GM18519 (cell line): ENCODE results near the gene B4GALNT4.
"Not testable (repeated sequence)": the region's sequence is repeated elsewhere in the genome, so short reads cannot be mapped to it uniquely, and the experiment has no call there.

Experiments
- ATAC-seq: cut with Tn5 transposase; IDR thresholded peaks from one replicate; pipeline ENCODE4 v1.9.1; 2021; ENCODE audit warnings: mild to moderate bottlenecking, moderate library complexity; ENCODE audit not compliant: unreplicated experiment, low FRiP score

Gene B4GALNT4

DNA sequence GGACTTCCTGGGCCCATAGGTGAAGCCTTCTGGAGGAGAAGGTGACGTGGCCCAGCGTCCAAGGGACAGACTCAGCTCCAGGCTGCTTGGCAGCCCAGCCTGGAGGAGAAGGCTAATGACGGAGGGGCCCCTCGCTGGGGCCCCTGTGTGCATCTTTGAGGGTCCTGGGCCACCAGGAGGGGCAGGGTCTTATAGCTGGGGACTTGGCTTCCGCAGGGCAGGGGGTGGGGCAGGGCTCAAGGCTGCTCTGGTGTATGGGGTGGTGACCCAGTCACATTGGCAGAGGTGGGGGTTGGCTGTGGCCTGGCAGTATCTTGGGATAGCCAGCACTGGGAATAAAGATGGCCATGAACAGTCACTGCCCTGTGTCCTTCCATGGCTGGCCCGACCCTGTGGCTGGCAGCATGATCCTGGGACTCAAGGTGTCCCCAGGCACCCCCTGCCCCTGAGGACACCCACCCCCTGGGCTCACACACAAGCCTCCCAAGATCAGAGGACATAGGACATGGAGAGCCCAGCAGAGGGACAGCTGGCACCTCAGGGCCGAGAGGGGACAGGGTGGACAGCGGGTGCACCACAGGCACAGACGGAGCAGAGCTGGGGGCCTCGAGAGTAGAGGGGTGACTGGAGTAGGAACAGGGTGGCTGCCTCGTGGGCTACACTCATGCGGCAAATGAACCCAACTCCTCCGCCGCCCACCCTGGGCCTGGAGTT lies 35.4 kb downstream of the B4GALNT4 start:
- ATAC-seq, result no peak

DNA sequence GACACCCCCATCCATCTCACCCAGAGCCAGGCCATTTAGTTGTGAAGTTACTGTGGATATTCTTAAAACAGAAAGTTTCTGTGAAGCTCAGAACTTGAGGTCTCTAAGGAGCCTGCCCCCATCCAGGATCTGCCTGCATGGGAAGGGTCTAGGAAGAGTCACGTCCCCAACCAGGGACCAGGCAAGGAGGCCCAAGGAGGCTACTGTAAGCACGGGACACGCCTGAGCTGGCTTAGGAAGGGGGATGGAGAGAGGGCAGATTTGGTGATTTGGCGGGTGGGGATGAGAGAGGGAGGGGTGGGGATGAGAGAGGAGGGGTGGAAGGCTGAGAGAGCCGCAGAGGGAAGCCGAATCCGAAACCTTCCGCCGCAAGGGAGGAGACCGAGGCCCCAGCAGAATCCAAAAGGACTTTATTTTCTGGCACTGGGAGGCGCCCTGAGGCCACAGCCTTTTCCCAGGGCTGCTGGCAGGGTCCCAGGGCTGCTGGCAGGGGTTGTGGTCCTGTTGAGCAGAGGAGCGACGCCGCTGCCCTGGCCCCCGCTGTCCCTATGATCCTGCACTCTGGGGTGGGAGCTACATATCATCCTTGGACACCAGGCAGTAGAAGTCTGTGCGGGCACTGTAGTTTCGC lies 36.1 kb downstream of the B4GALNT4 start:
- ATAC-seq, result no peak

DNA sequence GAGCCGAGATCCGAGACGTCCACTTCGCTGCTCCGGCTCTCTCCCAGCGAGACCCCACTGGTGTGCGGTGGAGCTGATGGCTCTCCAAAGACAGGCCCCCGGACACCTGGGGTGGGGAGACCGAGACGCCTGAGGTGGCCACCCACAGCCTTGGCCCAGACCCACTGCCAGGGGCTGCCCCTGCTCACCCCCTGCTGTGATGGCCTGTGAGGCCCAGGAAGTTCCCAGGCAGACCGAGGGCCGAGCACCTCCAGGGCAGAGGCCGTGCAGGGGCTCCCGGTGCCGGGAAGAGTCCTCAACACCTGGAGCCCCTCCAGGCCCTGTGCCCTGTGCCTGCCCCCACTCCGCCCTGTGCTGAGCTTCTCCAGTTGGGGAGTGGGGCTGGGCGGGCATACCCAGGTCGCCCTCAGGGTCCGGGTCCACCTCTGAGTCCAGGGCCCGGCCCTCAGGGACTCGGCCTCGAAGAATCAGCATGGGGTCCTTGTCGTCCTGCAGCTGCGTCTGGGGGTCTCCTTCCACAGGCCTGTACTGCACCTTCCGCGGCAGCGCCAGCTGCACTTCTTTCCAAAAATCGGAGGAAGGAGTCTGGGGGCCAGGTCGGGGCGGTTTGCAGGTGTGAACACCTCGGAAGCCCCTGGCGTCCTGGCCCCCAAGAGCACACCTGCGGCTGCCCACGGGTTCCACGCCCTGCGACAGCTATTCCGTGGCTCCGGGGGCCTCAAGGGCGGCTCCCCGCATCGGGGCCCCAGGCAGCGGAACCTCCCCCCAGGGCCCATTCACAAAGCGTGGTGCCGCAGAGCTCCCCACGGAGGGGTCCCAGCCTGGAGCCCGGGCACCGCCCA lies 36.9 kb downstream of the B4GALNT4 start:
- no peak for ATAC-seq

DNA sequence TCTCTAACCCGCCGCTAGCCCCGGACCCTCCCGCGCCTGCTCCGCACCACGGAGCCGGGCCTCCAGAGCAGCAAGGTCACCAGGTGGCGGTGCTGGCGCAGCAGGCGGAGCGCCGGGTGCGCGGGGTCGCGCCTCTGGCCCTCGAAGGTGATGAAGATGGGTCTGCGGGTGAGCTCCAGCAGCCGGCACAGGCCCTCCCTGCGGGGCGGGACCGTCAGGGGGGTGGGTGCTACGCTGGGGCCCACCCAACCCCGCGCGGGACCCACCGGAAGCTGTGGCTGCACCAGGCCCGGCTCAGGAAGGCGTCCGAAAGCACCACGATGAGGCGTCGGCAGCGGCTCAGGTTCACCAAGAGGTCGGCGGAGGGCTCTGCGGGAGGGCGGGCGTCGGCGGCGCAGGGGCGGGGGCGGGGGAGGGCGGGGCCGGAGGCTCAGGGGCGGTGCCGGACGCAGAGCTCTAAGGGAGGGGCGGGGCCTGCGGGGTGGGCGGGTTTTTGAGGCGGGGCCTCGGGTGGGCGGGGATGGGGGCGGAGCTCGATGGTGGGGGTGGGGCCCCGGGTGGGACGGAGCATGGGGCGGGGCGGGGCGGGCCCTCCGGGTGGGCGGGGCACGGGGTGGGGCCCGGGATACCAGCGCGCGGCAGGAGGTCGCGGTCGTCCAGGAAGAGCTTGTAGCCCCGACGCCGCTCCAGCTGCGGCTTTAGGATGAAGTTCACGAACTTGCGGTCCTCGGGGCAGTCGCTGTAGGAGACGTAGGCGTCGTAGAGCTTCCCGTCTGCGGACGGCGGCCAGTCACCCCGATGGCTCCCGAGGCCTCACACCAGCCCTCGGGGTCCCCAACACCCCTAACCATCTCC lies 37.7 kb downstream of the B4GALNT4 start:
- peak; percentile 44 for ATAC-seq

DNA sequence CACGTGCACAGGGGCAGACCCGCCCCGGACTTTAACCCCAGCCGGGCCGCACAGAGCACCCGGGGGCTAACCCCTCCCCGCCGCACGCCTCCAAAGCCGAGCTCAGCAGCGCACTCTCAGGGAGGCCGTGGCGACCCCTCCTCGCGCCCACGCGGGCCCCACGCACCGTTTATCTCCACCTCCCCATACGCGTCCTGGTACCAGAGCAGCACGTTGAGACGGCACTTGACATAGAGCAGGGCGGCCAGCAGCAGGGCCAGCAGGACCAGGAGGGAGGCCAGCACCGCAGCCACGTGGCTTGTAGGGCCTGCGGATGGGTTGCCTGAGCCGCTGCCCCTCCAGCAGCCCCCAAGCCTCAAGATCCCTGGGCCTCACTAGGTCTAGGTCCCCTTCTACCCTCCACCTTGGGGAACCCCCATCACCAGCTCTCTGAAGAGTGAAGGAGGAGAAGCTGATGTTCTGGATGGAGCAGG lies 38.4 kb downstream of the B4GALNT4 start:
- ATAC-seq, result no peak

DNA sequence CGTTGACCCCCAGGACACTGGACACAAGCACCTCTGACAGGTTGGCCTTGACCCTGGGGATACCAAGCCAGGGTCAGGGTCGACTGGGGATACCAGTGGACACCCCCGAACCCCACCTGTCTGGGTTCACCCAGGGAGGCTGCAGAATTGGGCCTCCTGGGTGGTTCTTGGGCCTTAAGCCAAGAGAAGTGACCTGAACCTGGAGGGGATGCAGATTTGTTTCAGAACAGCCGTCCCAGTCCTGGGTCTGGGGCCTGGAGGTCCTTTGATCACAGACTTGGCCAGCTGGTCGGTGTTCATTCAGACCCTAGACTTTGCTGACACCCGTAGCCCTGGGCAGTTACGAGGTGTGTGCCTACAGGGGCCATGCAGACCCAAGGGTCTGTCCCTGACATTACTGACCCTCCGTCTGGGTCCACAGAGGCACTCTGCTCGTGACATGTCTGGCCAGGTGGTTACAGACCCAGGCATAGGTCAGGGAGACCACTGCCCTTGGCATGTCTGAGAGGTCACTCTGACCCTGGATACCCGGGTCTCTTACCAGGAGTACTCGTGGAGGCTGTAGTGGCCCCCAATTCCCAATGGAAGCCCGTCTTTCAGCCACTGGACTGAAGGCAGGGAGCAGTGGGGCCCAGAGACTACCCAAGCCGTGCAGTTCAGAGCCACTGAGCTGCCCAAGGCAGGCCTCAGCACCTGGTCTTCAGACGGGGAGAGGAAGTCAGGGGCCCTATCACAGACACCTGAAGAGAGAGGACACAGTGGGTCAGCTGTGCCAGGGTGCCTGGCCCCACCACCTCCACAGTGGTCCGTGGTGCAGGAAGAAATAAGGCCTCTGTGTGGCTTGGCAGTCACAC lies 39.1 kb downstream of the B4GALNT4 start:
- ATAC-seq, result no peak

DNA sequence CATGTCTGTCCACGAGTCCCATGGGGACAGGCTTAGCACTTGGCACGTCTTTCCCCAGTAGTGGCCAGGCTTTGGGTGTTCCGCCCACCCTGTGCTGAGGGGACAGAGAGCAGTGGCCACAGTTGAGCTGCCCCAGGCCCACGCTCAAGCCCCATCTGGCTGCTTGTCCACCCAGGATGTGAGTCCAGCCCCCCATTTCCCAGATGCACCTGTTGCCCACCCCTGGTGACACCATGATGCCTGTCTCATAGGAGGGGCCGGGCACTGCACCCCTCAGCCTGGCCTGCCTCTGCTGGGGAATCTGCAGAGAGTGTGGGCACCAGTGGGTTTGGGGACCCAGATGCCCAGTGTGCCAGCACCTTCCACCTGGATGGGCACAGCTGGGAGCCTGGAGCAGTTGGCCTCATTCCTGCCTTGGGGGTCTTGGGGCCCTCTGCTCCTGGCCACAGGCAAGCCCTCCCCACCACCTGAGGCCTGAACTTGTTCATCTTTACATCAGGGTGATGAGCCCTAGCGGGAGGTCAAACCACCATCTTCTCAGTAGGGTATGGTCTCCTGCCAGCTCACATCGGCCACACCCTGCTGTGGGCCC lies 39.8 kb downstream of the B4GALNT4 start:
- no peak for ATAC-seq

DNA sequence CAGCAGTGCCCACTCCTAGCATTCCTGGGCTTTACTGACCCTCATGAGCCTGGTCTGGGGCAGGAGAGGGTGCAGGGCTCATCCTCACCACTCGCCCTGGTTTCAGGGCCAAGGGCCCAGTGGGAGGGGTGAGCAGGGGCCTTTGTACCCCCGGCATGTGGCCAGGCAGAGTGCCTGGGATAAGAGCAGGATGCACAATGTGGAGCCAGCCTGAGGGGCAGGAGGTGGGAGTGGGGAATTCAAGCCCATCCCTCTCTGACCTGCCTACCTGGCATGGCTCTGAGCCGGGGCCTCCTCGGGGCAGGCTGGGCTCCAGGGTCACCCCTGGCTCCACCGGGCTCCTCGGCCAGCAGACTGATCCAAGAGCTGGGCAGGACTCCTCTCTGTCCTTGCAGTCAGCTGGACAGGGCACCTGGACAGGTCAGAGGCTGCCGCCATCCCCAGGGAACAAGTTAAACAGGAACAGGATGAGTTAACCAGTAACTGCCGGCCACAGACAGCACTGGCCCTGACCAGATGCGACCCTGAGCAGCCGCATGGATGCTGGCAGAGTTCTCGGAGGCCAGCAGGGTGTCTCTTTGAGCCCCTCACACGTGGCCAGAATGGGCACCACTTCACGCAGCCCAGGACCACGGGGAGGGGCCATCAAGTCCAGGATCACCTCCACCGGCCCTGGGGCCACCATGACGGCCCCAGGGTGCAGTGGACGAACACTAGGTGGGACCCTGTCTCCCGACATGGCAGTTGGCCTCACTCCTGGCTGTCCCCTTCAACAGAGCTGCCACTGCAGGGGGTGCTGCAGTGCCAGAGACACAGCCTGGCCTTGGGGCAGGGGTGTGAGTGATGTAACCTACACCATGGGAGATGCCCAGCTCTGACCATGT lies 40.5 kb downstream of the B4GALNT4 start:
- ATAC-seq, result no peak

DNA sequence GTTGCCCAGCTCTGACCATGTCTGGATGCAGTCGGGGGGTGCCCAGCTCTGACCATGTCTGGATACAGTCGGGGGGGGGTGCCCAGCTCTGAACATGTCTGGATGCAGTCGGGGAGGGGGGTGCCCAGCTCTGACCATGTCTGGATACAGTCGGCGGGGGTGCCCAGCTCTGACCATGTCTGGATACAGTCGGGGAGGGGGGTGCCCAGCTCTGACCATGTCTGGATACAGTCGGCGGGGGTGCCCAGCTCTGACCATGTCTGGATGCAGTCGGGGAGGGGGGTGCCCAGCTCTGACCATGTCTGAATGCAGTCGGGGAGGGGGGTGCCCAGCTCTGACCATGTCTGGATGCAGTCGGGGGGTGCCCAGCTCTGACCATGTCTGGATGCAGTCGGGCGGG lies 41.4 kb downstream of the B4GALNT4 start:
- not testable (repeated sequence) for ATAC-seq

DNA sequence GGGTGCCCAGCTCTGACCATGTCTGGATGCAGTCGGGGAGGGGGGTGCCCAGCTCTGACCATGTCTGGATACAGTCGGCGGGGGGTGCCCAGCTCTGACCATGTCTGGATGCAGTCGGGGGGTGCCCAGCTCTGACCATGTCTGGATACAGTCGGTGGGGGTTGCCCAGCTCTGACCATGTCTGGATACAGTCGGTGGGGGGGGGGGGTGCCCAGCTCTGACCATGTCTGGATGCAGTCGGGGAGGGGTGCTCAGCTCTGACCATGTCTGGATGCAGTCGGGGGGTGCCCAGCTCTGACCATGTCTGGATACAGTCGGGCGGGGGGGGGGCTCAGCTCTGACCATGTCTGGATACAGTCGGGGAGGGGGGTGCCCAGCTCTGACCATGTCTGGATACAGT lies 42.2 kb downstream of the B4GALNT4 start:
- not testable (repeated sequence) for ATAC-seq

DNA sequence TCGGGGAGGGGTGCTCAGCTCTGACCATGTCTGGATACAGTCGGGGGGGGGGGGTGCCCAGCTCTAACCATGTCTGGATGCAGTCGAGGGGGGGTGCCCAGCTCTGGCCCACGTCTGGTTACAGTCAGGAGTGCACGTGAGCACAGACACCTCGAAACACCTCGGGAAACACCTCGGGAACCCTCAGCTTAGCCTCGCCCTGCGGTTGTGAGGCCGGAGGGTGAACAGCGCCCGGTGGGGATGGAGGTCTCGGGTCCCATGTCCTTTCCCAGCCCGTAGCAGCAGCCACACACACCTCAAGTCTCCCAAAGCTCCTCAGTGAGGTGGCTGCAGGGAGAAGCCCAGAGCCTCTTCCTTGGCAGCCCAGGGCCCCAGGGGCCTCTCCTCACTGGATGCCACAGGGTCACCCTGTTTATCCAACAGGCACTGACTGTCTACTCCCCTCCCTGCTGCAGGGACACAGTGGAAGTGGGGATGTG lies 43.4 kb downstream of the B4GALNT4 start:
- ATAC-seq, result no peak

DNA sequence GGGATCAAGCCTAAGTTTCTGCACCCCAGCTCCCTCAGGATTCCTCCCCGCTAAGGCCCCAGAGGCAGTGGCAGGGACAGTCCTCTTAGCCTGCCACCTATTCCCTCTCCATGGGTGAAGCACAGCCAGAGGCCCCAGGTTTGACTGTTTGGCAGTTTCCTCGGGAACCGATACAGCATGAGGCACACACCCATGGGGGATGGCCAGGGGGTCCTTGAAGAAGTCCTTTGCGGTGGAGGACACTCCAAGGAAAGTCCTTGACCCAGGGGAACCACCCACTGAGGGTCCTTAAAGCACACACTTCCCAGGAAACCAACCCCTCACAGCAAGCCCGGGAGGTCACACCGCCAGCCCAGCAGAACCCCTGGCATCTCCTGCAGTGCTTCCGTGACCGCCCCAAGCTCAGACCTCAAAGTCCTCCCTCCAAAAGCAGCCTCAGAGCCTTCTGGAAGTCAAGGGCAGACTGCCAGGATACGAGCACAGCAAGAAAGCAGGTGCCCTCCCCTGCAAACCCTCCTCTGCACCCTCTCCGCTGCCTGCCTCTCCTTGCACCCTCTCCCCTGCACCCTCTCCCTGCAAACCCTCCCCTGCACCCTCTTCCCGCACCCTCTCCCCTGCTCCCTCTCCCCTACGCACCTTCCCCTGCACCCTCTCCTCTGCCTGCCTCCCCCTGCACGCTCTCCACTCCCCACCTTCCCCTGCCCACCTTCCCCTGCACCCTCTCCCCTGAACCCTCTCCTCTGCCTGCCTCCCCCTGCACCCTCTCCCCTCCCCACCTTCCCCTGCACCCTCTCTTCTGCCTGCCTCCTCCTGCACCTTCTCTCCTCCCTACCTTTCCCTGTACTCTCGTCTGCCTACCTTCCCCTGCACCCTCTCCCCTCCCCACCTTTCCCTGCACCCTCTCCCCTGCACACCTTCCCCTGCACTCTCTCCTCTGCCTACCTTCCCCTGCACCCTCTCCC lies 44.1 kb downstream of the B4GALNT4 start:
- ATAC-seq, result no peak

DNA sequence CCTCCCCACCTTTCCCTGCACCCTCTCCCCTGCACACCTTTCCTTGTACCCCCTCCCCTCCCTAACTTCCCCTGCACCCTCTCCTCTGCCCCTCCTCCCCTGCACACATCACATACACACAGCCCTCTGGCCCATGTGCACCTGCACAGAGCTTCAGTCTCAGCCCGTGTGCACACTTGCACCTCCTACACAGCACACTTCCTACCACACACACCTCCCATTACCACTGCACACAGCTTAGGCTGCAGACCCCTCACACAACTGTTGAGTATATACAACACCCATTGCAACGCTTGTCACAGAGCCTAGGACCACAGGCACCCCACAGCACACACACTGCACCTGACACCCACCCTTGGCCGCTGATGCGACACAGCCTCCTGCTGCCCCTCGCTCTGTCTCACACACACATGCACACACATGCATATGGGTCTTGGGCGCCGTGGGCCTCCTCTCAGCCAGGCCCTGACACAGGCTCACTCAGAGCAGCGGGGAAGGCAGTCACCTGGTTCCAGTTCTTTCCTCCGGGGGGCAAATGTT lies 45.1 kb downstream of the B4GALNT4 start:
- no peak for ATAC-seq

DNA sequence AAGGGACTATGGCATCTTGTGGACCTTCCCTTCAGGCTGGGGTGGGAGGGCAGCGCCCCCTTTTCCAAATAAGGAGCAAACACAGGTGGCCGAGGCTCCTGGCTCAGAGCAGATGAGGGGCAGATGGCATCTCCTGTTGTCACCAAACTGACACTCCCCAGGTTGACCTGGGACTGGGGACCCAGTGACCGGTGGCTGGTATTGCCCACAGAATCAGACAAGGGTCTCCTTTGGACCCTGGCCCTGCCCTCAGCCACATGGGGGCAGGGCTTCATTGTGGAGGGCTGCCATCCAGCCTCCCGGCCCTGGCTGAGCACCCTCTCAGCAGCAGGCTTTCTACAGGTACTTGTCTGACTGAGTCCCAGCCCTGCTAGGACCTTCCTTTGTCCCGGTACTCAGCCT lies 46.3 kb downstream of the B4GALNT4 start:
- no peak for ATAC-seq

DNA sequence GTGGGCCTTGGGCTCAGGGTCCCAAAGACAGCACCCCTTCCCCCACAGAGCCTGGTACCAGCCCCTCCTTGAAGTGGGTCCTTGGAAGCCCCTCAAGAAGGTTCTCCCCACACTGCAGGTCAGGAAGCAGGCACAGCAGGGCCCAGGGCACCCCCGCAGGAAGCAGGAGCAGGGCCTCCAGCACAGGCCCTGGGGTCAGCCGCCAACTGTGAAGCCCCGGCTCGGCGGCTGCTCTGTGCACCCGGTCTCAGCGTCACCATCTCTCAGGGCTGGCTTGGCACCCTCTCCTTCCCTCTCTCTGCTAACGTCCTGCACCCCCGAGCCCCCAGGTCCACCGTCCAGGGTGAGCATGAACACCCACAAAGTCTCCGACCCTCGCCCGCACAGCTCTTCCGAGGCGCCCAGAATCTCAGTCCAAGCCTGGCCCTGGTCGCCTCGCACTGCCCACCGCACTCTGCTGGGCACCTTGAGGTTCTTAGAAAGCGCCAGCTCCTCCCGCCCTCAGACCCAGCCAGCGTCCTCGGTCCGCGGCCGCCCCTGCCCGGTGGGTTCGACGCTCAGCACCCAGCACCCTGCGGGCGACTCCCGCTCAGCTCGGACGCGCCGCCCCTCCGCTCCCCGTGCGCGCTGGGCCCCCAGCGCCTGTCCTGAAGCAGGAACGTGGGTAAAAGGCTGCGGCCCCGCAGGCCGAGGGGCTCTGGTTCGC lies 46.9 kb downstream of the B4GALNT4 start:
- ATAC-seq, result no peak
